Measurements from ENCODE around the gene SLC26A11.

Gene SLC26A11

GRCh38 chr17:80244871-80245509 is 24.8 kb downstream of the SLC26A11 start:
- DNase-seq (ENCODE audit: low read depth) = no peak
- no peak overlapping the region for H3K4me3 ChIP-seq (ENCODE audit: low read depth, low read length)
- TF ChIP-seq MYC (IDR thresholded peaks at IDR 0.05; ENCODE audit: low read depth, low read length) (no peak), POLR2A (IDR thresholded peaks at IDR 0.05; ENCODE audit: extremely low read depth, insufficient read length) (no peak), MAX (IDR thresholded peaks at IDR 0.05; ENCODE audit: low read depth, low read length) (no peak), CTCF (IDR thresholded peaks at IDR 0.05; ENCODE audit: low read depth, low read length) (no peak)

- TF ChIP-seq MYC (IDR thresholded peaks at IDR 0.05; ENCODE audit: low read depth, low read length) (no peak), CTCF (IDR thresholded peaks at IDR 0.05; ENCODE audit: low read depth, low read length) (no peak), POLR2A (IDR thresholded peaks at IDR 0.05; ENCODE audit: extremely low read depth, insufficient read length) (no peak), MAX (IDR thresholded peaks at IDR 0.05; ENCODE audit: low read depth, low read length) (no peak)
- H3K4me3 ChIP-seq (ENCODE audit: low read depth, low read length) = no peak overlapping the region
- no peak for DNase-seq (ENCODE audit: low read depth)
Measured at GRCh38 chr17:80245566-80246265, 25.5 kb downstream of the SLC26A11 start.

- no peak overlapping the region for H3K4me3 ChIP-seq (ENCODE audit: low read depth, low read length)
- no peak for DNase-seq (ENCODE audit: low read depth)
- TF ChIP-seq POLR2A (IDR thresholded peaks at IDR 0.05; ENCODE audit: extremely low read depth, insufficient read length) (no peak), CTCF (IDR thresholded peaks at IDR 0.05; ENCODE audit: low read depth, low read length) (no peak), MAX (IDR thresholded peaks at IDR 0.05; ENCODE audit: low read depth, low read length) (no peak), MYC (IDR thresholded peaks at IDR 0.05; ENCODE audit: low read depth, low read length) (no peak)
Measured at GRCh38 chr17:80246266-80246681, 26.0 kb downstream of the SLC26A11 start.

- H3K4me3 ChIP-seq (ENCODE audit: low read depth, low read length) = no peak overlapping the region
- DNase-seq (ENCODE audit: low read depth) = no peak
- TF ChIP-seq CTCF (IDR thresholded peaks at IDR 0.05; ENCODE audit: low read depth, low read length) (no peak), POLR2A (IDR thresholded peaks at IDR 0.05; ENCODE audit: extremely low read depth, insufficient read length) (no peak), MYC (IDR thresholded peaks at IDR 0.05; ENCODE audit: low read depth, low read length) (no peak), MAX (IDR thresholded peaks at IDR 0.05; ENCODE audit: low read depth, low read length) (no peak)
Measured at GRCh38 chr17:80246726-80247125, 26.5 kb downstream of the SLC26A11 start.

GRCh38 chr17:80247561-80247960 is 27.3 kb downstream of the SLC26A11 start:
- DNase-seq (ENCODE audit: low read depth) = no peak
- no peak overlapping the region for H3K4me3 ChIP-seq (ENCODE audit: low read depth, low read length)
- no peak for TF ChIP-seq MAX (IDR thresholded peaks at IDR 0.05; ENCODE audit: low read depth, low read length)
- TF ChIP-seq CTCF (IDR thresholded peaks at IDR 0.05; ENCODE audit: low read depth, low read length) = no peak
- no peak for TF ChIP-seq POLR2A (IDR thresholded peaks at IDR 0.05; ENCODE audit: extremely low read depth, insufficient read length)
- no peak for TF ChIP-seq MYC (IDR thresholded peaks at IDR 0.05; ENCODE audit: low read depth, low read length)
